ENCODE measurements around the gene NRK.
"Not testable (repeated sequence)": the region's sequence is repeated elsewhere in the genome, so short reads cannot be mapped to it uniquely, and the experiment has no call there.

NRK gene

DNA sequence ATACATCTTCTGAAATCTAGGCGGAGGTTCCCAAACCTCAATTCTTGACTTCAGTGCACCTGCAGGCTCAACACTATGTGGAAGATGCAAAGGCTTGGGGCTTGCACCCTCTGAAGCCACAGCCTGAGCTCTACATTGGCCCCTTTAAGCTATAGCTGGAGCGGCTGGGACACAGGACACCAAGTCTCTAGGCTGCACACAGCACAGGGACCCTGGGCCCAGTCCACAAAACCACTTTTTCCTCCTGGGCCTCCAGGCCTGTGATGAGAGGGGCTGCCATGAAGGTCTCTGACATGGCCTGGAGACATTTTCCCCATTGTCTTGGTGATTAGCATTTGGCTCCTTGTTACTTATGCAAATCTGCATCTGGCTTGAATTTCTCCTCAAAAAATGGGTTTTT, 27.8 kb downstream of the NRK start:
- H3K36me3 Mint-ChIP-seq (ENCODE audit: low read depth); H3K9me3 Mint-ChIP-seq; DNase-seq (ENCODE audit: low spot score); H3K27me3 Mint-ChIP-seq (ENCODE audit: low read depth); H3K4me3 Mint-ChIP-seq; H3K27ac Mint-ChIP-seq; H3K4me1 Mint-ChIP-seq (ENCODE audit: low read depth): not testable (repeated sequence)

- H3K27me3 Mint-ChIP-seq (ENCODE audit: low read depth): no peaks in the 10 kb centered on the region
- DNase-seq (ENCODE audit: low spot score): no peak
- no peak overlapping the region for H3K4me3 Mint-ChIP-seq
- H3K9me3 Mint-ChIP-seq: no peaks in the 10 kb centered on the region
- no peaks in the 10 kb centered on the region for H3K36me3 Mint-ChIP-seq (ENCODE audit: low read depth)
- H3K27ac Mint-ChIP-seq: no peak overlapping the region
- H3K4me1 Mint-ChIP-seq (ENCODE audit: low read depth): no peaks in the 10 kb centered on the region
Measured at GRCh38 chrX:105865709-105866108, 43.4 kb downstream of the NRK start.

DNA sequence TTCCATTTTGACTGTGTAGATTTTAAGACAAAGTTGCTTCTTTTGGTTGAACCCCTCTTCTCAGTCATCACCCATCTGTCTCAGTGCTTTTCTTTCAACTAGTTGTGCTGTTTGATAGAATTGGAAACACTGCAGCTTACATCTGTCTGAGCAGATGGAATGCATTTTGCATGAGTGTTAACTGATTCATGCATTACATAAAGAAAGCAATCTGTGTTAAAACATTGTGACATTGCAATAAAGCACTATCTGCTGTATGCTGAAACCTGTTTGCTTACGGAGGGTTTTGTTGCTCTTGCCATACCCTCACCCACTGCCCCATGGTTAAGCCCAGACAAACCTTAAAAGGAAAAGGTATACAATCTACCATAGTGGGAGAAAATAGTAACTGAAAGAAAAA, 47.4 kb downstream of the NRK start:
- Mint-ChIP-seq H3K27ac (no peak overlapping the region), H3K4me1 (ENCODE audit: low read depth) (no peaks in the 10 kb centered on the region), H3K9me3 (no peaks in the 10 kb centered on the region), H3K36me3 (ENCODE audit: low read depth) (no peaks in the 10 kb centered on the region), H3K4me3 (no peak overlapping the region), H3K27me3 (ENCODE audit: low read depth) (no peaks in the 10 kb centered on the region)
- no peak for DNase-seq (ENCODE audit: low spot score)

- Mint-ChIP-seq H3K27me3 (ENCODE audit: low read depth) (no peaks in the 10 kb centered on the region), H3K9me3 (no peaks in the 10 kb centered on the region), H3K36me3 (ENCODE audit: low read depth) (no peaks in the 10 kb centered on the region), H3K4me3 (no peak overlapping the region), H3K27ac (no peak overlapping the region), H3K4me1 (ENCODE audit: low read depth) (no peaks in the 10 kb centered on the region)
- no peak for DNase-seq (ENCODE audit: low spot score)
Measured at GRCh38 chrX:105870445-105870844, 48.1 kb downstream of the NRK start.

- H3K27ac Mint-ChIP-seq: no peak overlapping the region
- no peaks in the 10 kb centered on the region for H3K27me3 Mint-ChIP-seq (ENCODE audit: low read depth)
- H3K4me3 Mint-ChIP-seq: no peak overlapping the region
- H3K36me3 Mint-ChIP-seq (ENCODE audit: low read depth): no peaks in the 10 kb centered on the region
- no peaks in the 10 kb centered on the region for H3K9me3 Mint-ChIP-seq
- DNase-seq (ENCODE audit: low spot score): no peak
- no peaks in the 10 kb centered on the region for H3K4me1 Mint-ChIP-seq (ENCODE audit: low read depth)
Measured at GRCh38 chrX:105872941-105873340, 50.6 kb downstream of the NRK start.

GRCh38 chrX:105874790-105875189, 52.5 kb downstream of the NRK start:
- Mint-ChIP-seq H3K9me3 (no peaks in the 10 kb centered on the region), H3K27me3 (ENCODE audit: low read depth) (no peaks in the 10 kb centered on the region), H3K4me3 (no peak overlapping the region), H3K4me1 (ENCODE audit: low read depth) (no peaks in the 10 kb centered on the region), H3K27ac (no peak overlapping the region), H3K36me3 (ENCODE audit: low read depth) (no peaks in the 10 kb centered on the region)
- no peak for DNase-seq (ENCODE audit: low spot score)

- Mint-ChIP-seq H3K36me3 (ENCODE audit: low read depth) (no peaks in the 10 kb centered on the region), H3K9me3 (no peaks in the 10 kb centered on the region), H3K27ac (no peak overlapping the region), H3K4me3 (no peak overlapping the region), H3K27me3 (ENCODE audit: low read depth) (no peaks in the 10 kb centered on the region), H3K4me1 (ENCODE audit: low read depth) (no peaks in the 10 kb centered on the region)
- DNase-seq (ENCODE audit: low spot score): no peak
Measured at GRCh38 chrX:105876658-105877057, 54.3 kb downstream of the NRK start.

DNA sequence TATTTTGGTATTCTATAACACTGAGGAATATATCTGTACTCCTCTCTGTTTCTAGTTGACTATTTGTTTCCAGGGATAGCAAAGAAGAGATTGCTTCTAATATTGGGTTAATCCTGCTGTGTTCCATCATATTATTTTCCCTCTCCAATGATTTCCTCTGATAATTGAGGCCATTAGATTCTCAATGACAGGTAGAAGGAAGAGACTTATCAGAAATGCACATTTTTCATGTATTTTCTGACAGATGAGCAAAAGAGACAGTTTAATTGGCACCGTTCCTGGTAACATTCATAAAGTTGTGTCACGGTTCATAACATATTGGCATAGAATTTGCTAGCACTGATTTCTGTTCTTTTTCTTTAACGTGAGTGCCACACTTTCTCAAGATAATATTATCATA, 58.2 kb downstream of the NRK start:
- H3K27me3 Mint-ChIP-seq (ENCODE audit: low read depth): no peaks in the 10 kb centered on the region
- no peak overlapping the region for H3K4me3 Mint-ChIP-seq
- no peak for DNase-seq (ENCODE audit: low spot score)
- no peaks in the 10 kb centered on the region for H3K4me1 Mint-ChIP-seq (ENCODE audit: low read depth)
- no peaks in the 10 kb centered on the region for H3K36me3 Mint-ChIP-seq (ENCODE audit: low read depth)
- H3K27ac Mint-ChIP-seq: no peak overlapping the region
- no peaks in the 10 kb centered on the region for H3K9me3 Mint-ChIP-seq

DNA sequence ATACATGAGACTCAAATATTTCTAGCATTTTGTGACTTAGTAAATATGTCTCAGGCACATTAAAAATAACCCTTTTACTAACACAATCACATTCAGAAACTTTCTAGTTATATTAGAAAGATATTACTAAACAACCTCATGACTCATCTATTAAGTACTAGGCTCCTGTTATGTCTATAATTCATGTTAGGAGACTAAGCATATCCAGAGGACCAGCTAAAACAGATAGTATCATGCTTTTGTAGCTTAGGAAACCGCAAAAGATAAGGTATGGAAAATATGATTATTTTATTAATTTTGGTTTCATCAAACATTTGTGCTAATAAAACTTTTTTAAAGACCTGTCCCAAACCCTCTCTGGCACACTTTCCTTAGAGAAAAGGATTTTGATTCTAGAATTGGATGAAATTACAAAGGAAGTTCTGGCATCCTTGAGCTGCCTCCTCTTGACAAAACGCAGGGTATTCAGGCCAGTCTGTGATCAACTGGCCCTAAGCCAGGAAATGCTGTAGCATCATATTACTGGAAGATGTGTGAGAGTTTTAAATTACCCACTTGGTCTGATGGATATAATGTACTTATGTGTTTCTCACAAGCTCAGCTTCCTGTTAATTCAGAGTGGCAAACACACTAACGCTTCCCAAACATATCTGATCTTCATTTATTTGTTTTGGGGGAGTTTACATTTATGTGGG, 60.4 kb downstream of the NRK start:
- H3K4me3 Mint-ChIP-seq: no peak overlapping the region
- no peak overlapping the region for H3K27ac Mint-ChIP-seq
- no peaks in the 10 kb centered on the region for H3K27me3 Mint-ChIP-seq (ENCODE audit: low read depth)
- no peaks in the 10 kb centered on the region for H3K36me3 Mint-ChIP-seq (ENCODE audit: low read depth)
- no peaks in the 10 kb centered on the region for H3K4me1 Mint-ChIP-seq (ENCODE audit: low read depth)
- no peaks in the 10 kb centered on the region for H3K9me3 Mint-ChIP-seq
- no peak for DNase-seq (ENCODE audit: low spot score)

DNA sequence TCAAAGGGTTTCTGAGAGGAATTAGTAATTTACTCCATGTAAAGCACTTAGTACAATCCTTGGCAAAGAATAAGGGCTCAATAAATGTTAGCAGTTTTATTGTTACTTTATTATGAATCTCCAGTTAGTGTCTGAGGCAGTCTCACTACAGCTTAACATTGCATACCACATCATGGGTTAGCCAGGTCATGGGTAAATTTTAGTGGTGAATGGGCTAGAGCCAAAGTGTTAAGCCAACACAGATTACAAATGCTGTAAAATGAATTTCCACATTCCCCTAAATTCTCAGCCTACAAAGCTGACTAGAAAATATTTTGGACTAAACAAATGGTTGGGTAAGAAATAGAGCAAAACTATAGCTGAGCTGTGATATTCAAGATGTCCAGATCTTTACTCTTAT, 72.4 kb downstream of the NRK start:
- Mint-ChIP-seq H3K36me3 (ENCODE audit: low read depth) (no peaks in the 10 kb centered on the region), H3K27me3 (ENCODE audit: low read depth) (no peaks in the 10 kb centered on the region), H3K27ac (no peak overlapping the region), H3K9me3 (no peaks in the 10 kb centered on the region), H3K4me1 (ENCODE audit: low read depth) (no peaks in the 10 kb centered on the region), H3K4me3 (no peak overlapping the region)
- DNase-seq (ENCODE audit: low spot score): no peak

- H3K27ac Mint-ChIP-seq: no peak overlapping the region
- no peaks in the 10 kb centered on the region for H3K4me1 Mint-ChIP-seq (ENCODE audit: low read depth)
- H3K27me3 Mint-ChIP-seq (ENCODE audit: low read depth): no peaks in the 10 kb centered on the region
- no peak for DNase-seq (ENCODE audit: low spot score)
- no peaks in the 10 kb centered on the region for H3K36me3 Mint-ChIP-seq (ENCODE audit: low read depth)
- no peaks in the 10 kb centered on the region for H3K9me3 Mint-ChIP-seq
- H3K4me3 Mint-ChIP-seq: no peak overlapping the region
Measured at GRCh38 chrX:105909576-105909975, 87.2 kb downstream of the NRK start.

GRCh38 chrX:105910563-105911105, 88.3 kb downstream of the NRK start:
- no peak overlapping the region for H3K27ac Mint-ChIP-seq
- H3K4me3 Mint-ChIP-seq: no peak overlapping the region
- no peaks in the 10 kb centered on the region for H3K36me3 Mint-ChIP-seq (ENCODE audit: low read depth)
- H3K9me3 Mint-ChIP-seq: no peaks in the 10 kb centered on the region
- H3K27me3 Mint-ChIP-seq (ENCODE audit: low read depth): no peaks in the 10 kb centered on the region
- H3K4me1 Mint-ChIP-seq (ENCODE audit: low read depth): no peaks in the 10 kb centered on the region
- no peak for DNase-seq (ENCODE audit: low spot score)

DNA sequence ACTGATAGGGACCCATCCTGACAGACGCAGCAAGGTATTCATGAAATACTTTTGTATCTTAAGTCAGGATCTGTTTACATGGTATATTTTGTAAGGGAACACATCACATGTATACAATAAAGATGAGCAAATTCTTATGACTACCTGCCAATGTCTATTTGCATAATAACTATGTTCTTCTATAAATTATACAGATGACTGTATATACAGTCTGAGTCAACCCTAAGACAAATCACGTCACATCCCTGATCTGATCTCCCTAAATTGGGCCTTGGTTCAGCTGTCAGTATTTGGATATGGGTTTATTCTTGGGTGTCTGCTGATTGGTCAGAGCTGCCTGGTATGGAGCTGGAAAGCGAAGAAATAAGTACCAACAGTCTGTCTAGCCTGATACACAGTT, 122.9 kb downstream of the NRK start:
- Mint-ChIP-seq H3K27ac (no peak overlapping the region), H3K27me3 (ENCODE audit: low read depth) (no peaks in the 10 kb centered on the region), H3K9me3 (no peaks in the 10 kb centered on the region), H3K4me3 (no peak overlapping the region), H3K4me1 (ENCODE audit: low read depth) (no peaks in the 10 kb centered on the region), H3K36me3 (ENCODE audit: low read depth) (no peaks in the 10 kb centered on the region)
- no peak for DNase-seq (ENCODE audit: low spot score)

DNA sequence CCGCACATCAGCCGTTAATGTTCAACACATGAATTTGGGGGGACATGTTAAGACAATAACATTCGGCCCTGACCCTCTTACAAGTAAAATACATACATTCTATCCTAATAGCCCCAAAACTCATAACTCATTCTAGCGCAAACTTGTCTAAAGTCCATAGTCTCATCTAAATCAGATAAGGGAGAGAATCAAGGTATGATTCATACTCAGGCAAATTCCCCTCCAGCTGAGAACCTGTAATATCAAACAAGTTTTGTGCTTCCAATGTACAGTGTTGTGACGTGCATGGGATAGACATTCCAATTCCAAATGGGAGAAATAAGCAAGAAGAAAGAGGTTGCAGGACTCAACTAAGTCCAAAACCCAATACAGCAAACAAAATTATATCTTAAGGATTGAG, 147.1 kb downstream of the NRK start:
- no peaks in the 10 kb centered on the region for H3K9me3 Mint-ChIP-seq
- no peak overlapping the region for H3K27ac Mint-ChIP-seq

DNA sequence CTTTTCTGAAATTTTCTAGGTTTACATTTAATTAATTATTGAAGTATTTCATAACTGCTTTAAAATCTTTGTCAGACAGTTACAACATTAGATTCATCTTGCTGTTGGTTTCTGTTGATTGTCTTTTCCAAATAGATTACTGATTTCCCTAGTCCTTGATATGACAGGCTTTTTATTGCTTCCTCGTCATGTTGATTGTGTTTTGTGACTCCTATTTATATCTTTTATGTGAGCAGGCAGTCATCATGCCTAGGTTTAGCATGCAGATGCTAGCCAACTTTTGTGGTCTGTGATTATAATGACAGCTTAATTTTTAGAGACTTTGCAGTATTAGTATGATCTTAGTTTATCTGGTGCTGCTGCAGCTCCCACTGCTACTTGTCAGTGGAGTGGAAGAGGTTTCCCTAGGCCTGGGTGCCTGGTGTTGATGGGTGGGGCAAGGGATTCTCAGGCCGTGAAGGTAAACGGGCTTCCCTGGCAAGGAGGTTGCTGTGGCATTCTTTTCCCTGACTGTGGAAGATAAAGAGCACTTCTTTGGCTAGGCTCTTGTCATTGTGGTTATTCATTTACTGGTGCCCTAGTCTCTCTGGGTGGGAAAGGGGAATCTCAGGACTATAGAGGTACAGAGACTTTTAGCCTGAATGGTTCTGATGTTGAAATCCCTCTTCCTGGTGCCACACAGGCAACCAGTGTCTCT, 150.5 kb downstream of the NRK start:
- Mint-ChIP-seq H3K36me3 (ENCODE audit: low read depth) (no peaks in the 10 kb centered on the region), H3K4me3 (no peak overlapping the region), H3K9me3 (no peaks in the 10 kb centered on the region), H3K4me1 (ENCODE audit: low read depth) (no peaks in the 10 kb centered on the region), H3K27me3 (ENCODE audit: low read depth) (no peaks in the 10 kb centered on the region), H3K27ac (no peak overlapping the region)
- DNase-seq (ENCODE audit: low spot score): no peak

More for the DNA sequence above, 147.1 kb downstream of the NRK start:
- Mint-ChIP-seq H3K4me1 (ENCODE audit: low read depth) (no peaks in the 10 kb centered on the region), H3K36me3 (ENCODE audit: low read depth) (no peaks in the 10 kb centered on the region), H3K27me3 (ENCODE audit: low read depth) (no peaks in the 10 kb centered on the region), H3K4me3 (no peak overlapping the region)
- DNase-seq (ENCODE audit: low spot score): no peak

Data from T-helper 2 cell treated with Interferon-gamma antibody and Interleukin-4, amounts not matched to agents 5 μg/mL and 100 μg/mL, for 36 hours (primary cell).